GM18502 (cell line): ENCODE measurements around the gene CCL15.

Experiments used
- ATAC-seq: cut with Tn5 transposase; IDR thresholded peaks from one replicate; pipeline ENCODE4 v1.9.1; 2021; ENCODE audit warnings: mild to moderate bottlenecking; ENCODE audit not compliant: unreplicated experiment, poor library complexity

Gene CCL15

DNA sequence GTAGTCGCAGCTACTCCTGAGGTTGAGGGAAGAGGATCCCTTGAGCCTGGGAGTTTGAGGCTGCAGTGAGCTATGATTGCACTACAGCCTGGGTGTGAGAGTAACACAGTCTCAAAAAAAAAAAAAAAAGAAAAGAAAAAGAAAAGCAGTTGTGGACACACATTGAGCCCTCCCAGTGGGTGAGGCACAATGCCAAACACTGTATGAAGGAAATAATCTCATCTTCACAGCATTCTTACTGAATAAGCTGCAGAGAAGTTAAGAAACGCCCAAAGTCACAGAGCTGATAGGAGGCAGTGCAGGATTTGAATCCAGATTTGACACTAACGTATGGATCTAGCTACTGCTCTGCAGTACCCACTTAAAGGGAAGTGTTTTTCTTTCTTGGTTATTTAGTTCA is 52.0 kb downstream of the CCL15 start:
- no peak for ATAC-seq

GRCh38 chr17:35948092-35948491 is 53.3 kb downstream of the CCL15 start:
- ATAC-seq = no peak
